Stimulated activated CD4-positive, alpha-beta T cell treated with anti-CD3 and anti-CD28 coated beads, Interleukin-15, amount 100 ng/mL, for 48 hours (primary cell): Measurements from ENCODE around the gene RTN1.

ENCODE experiments used
- DNase-seq, 2 donors: peaks; one replicate each; pipeline ENCODE4 v3.0.0-alpha.2; 2020; ENCODE audit warnings: low read depth in 2 of 2

RTN1 gene

GRCh38 chr14:59850458-59850857 is 20.1 kb downstream of the RTN1 start:
- DNase-seq, result no peak

DNA sequence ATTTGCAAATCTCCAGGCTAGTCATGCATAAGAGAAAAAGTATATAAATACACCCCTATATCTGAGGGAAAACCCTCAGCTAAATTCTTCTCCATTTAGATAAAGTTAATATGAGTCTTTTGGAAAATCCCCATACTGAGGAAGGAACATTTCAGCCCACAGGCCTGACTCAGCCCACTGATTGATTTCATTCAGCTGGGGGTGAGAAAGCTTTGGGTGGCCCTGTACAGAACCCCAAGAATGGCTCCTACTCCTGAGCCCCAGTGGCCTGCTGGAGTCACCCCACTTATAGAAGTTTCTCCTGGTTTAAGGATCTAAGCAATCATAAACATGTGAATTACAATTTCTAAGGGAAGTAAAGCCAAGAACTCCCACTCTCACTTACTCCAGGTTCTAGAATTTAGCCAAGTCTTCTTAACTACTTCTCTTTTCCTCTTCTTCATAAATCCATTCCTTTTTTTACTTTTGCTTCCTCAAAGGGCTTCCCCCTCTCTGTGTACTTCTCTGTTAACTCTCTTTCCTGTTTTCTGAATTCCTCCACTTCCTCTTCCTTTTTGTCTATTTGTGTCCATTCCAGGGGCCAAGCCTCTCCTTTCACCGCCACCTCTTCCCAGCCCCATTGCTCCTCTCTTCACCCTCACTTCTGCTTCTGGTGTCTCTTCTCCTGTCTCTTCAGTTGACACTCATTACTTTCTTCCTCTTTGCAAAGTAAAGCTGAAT is 21.0 kb downstream of the RTN1 start:
- no peak for DNase-seq

GRCh38 chr14:59848671-59849070 is 21.9 kb downstream of the RTN1 start:
- no peak for DNase-seq

DNA sequence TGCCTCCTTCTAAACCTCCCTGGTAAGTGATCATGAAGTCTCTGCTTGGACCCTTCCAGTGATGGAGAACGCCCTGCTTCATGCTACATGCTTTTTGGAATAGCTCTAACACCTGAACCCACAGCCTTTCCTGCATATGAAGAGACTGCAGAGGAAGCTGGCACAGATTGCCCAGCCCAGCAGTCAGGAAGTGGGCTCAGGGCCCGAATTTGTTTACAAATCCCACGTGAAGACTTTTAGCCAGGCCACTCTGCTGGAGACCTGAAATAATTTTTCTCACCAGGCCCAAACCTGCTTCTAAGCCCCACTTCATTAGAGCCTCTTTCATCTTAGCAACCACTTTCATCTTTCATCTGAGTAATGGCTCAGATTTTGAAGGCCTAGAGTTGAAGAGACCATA is 22.9 kb downstream of the RTN1 start:
- no peak for DNase-seq

DNA sequence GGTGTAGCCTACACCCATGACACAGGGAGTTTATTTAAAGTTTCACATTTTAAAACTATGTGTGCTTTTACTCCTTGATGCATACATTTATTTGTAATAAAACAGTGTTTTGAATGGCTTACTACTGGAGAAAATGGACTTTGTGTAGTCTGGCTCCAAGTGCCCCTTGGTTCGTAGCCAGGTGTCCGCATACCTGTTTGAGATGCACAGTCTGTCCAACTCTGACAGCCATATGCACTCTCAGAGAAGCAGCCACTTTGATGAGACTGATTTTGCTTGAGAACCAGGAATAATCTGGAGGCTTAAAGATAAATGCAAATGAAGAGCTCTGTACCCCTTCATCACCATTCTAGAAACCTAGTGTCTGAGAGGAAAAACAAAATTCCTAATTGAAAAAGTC is 24.0 kb downstream of the RTN1 start:
- DNase-seq, result no peak

DNA sequence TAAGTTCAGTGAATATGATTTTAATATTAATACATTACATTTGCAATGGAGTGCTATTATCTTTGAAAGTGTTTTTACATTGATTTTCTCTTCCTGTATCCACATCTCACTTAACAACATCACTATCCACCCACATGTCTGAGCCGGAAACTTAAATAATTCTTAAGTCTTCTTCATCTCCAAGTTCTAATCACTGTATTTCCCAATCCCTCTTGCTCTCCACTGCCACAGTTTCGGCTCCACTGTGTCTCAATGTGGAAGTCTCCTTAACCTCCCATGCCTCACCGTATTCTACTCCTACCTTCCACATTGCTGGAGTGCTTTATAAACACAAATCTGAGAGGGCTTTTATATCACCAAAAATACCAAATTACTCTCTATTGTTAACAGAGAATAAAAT is 25.3 kb downstream of the RTN1 start:
- DNase-seq, result no peak

DNA sequence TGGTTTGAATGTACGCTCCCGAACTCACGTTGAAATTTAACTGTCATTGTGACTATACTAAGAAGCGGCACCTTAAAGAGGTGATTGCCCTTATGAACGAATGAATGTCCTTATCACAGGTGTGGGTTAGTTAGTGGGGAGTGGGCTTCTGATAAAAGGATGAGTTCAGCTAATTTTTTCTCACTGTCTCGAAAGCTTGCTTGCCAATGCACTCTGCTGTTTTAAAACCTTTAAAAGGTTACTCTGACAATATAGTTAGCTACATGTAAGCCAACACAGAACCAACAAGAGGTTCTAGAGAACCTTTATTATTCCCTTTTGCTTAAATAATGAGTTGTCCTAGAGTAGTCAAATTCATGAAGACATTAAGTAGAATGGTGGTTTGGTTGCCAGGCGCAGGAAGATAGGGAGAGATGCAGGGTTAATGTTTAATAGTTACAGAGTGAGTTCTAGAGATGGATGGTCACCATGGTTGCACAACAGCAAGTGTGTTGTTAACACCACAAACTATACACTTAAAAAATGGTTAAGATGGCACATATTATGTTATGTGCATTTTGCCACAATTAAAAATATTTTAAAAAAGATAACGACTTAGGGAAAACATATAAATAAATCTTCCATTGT is 26.3 kb downstream of the RTN1 start:
- DNase-seq, result no peak

DNA sequence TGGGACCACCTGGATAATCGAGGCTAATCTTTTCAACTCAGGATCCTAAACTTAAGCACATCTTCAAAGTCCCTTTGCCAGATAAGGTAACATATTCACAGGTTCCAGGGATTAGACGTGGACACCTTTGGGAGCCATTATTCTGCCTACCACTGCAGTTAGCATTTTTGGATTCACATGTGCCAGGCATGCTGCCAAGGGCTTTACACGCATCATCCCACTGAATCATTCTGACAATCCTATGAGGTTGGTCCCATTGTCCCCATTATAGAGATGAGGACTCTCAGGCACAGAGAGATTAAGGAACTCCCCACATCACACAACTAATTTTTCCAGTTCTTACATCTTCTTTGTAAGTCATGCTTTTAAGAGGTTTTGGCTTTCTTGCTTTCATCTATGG is 34.5 kb downstream of the RTN1 start:
- no peak for DNase-seq

DNA sequence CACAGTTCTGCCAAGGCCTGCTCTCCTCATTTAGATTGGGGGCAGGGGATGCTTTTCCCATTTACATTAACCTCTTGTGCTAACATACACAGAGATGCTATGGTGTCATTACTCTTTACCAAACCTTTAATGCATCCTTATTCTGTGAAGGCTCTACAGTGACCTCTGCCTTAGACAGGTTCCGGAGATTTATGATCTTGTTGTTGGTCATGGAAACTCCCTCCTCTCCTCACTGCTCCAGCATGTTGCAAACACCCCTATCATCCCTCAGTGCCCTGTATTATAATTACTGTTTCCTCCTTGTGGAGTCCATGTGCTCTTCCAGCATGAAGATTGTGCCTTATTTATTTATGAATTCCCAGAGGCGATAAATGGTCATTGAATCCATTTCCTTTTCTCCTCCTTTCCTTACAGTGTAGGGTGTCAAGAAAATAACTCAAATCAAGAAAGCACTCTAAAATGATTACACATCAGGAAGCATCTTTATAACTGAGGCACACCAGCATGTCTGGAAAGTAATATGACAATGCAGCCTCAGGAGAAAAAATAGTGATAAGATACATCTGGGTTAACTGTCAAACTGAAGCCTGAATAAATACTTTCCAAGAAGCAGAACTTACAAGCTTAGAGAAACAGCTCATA is 37.8 kb downstream of the RTN1 start:
- DNase-seq, result no peak

DNA sequence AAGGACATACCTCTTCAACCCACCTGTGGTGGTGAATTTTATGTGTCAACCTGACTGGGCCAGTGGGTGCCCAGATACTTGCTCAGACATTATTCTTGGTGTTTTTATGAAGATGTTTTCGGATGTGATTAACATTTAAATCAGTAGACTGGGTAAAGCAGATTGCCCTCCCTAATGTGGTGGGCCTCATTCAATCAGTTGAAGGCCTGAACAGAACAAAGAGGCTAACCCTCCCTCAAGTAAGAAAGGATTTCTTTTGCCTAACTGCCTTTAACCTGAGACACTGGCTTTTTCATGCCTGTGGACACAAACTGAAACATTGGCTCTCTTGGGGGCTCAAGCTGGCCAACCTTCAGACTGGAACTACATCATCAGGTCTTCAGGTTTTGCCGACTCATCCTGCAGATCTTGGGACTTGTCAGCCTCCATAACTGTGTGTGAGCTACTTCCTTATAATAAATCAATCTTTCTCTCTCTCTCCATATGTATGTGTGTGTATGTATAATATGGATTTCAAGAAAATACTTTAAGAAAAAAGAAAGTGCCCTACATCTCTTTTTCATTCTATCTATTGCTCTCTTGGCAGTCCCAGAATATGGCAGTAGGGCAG is 39.4 kb downstream of the RTN1 start:
- DNase-seq, result no peak

DNA sequence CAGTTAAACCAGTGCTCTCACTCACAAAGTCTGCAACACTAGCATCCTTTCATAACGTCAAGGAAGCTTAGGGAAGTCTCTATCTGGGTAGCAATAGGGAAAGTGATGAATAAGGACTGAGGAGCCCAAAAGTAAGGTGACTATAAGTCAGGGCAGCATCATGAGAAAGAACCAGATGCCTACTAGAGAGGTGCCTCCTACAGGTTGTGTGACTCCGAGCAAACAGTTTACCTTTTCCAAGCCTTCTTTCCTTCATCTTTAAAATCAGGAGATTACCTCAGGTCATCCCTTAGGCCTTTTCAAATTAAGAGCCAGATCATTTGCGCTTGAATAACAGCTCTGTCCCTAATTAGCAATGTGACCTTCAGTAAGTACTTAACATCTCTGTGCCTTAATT is 40.2 kb downstream of the RTN1 start:
- DNase-seq, result no peak

- DNase-seq, result no peak
Observed at GRCh38 chr14:59829469-59830337, 40.9 kb downstream of the RTN1 start.

DNA sequence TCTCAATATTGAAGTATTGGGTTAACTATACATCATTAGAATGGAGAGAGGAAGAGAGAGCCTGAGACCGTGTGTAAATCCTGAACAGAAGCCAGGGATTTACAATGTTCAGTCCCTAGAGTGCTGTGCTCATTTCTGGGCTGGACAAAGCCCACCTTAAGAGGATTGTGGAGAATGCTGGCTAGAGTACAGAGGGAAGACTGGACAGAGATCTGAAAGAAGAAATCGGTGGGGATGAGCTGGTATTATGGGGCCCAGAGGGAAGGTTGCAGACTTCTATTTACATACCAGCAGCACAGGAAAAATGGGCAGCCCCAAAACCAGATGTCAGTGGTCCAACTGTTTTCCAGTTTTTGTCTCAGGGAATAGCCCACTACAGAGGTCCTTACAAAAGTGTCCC is 42.3 kb downstream of the RTN1 start:
- no peak for DNase-seq

GRCh38 chr14:59827401-59827800 is 43.2 kb downstream of the RTN1 start:
- DNase-seq, result no peak

GRCh38 chr14:59826150-59826549 is 44.4 kb downstream of the RTN1 start:
- no peak for DNase-seq

DNA sequence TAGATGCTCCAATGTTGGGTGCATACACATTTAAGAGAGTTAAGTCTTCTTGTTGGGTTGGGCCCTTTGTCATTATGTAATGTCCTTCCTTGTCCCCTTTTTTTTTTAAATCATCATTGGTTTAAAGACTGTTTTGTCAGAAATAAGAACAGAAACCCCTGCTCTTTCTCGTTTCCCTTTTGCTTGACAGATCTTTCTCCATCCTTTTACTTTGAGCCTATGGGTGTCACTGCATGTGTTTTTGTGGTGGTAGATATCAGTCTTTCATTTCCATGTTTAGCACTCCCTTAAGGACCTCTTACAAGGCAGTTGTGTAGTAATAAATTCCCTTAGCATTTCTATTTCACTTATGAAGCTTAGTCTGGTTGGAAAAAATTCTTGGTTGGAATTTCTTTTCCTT is 47.4 kb downstream of the RTN1 start:
- DNase-seq, result no peak

DNA sequence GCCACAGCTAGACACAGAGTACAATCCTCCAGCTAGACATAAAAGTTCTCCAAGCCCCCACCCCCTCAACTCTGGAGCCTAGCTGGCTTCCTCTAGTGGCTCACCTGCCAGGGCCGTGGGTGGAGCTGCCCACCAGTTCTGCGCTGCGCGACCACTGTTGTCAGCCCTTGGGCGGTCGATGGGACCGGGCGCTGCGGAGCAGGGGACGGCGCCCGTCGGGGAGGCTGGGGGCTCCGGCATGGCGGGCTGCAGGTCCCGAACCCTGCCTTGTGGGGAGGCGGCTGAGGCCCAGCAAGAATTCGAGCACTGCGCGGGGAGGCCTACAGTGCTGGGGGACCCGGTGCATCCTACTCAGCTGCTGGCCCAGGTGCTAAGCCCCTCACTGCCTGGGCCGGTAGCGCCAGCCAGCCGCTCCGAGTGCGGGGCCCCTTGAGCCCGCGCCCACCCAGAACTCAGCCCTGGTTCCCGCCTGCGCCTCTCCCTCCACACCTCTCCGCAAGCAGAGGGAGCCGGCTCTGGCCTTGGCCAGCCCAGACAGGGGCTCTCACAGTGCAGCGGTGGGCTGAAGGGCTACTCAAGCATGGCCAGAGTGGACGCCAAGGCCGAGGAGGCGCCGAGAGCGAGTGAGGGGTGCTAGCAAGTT is 51.0 kb downstream of the RTN1 start:
- DNase-seq, result no peak

DNA sequence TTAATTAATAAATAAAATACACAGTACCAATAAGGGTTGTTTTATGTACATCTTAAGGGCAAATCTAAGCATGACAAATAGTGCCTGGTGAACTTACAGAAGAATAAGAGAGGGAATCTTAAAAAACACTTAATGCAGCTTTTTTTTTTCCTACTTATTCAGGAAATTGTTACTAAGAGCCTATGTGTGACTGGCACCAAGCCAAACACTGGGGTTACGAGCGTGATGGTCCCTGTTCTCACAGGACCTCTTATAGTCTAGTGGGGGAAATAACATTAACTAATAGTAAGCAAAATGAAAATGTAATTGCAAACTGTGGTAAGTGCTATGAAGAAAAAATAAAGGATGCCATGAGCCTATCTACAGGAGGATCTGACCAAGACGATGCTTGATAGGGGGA is 53.6 kb downstream of the RTN1 start:
- DNase-seq, result no peak

DNA sequence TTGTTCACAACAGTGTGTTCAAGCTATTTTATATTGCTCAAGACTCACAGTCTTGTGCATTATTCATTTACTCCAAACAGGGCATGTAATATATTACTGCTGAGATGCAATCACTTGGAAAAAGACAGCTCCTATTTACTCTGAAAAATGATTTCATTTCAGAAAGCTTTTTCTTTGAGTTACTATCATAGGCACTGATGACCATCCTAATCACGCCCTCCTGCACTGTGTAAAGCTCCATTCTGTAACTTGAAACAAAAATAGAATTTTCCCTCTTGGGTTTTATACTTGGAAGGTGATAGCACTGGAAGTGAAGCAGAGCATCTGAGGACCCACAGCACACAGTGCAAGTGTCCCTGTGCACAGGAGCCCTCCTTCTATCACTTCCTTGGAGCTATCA is 55.6 kb downstream of the RTN1 start:
- DNase-seq, result no peak

DNA sequence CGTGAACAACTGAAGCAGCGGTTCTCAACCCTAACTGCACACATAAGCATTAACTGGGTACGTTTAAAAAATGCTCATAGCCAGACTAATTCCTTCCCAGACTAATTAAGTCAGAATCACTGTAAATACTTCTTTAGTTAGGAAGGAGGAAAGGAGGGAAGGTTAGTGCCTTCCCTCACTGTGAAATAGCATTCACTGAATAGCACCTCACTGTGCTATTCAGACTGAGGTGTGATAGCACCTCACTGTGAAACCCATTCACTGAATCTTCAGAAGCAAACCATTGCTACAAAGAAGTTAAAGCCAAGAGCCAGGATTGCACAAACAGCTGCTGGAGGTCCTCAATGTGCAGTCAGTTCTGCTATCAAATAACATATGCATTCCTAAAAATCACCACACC is 58.8 kb downstream of the RTN1 start:
- DNase-seq, result no peak

GRCh38 chr14:59811073-59811472 is 59.5 kb downstream of the RTN1 start:
- DNase-seq, result no peak
